ENCODE results near the gene ITFG2. TPM values are rescaled to one million over a fixed set of nuclear protein-coding genes. Genes with fewer than 3 reads are reported as not detected.

ITFG2 gene
- total RNA-seq = 10 to 100 TPM; 20.6 to 31.9 (median 25.6) TPM
- polyA plus RNA-seq = 10 to 100 TPM; 11.6 to 31.4 (median 25.2) TPM

DNA sequence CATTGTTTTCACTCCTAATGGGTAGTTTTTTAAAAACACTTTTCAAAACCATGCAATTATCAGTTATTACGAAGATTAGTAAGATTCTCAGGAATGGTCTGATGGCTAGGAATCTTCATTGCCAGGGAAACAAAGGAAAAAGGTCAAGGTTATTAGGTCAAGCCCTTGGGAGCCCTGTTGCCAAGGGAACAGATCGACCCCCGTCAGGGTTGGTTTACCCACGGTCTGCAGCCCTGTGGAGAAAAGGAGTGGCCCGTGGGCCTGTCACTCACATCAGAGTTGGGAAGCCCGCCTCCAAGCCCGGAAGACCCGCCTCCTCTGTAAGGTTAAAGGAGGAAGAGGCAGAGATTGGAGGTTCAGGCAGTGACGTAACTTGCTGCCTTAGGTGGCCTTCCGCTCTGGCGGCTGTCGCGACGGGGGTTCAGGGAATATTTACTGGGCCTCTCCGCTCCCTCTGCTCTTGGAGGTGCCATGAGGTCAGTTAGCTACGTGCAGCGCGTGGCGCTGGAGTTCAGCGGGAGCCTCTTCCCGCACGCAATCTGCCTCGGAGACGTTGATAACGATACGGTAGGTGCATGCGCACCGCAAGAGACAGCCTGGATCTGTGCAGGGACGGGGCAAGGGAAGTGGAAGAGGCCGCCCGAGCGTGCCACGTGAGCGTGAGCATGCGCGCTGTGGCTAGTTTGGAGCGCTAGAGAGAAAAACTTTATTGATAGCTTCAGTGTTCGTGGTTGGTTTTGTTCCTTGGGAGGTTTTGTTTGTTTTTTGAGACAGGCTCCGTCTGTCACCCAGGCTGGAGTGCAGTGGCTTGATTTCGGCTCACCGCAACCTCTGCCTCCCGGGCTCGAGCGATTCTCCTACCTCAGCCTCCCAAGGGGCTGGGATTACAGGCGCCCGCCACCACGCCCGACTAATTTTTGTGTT lies at the start of gene ITFG2:
TSS of gene ITFG2 (plus strand) at position 379 of the 924 bp plus-strand sequence. CDS start at position 472, 93 bp downstream.
- TF ChIP-seq EP300 (IDR thresholded peaks at IDR 0.05) = peak in 1 of 4 donors; percentile 9
- peak; percentile 86 to 95 (median 92) for TF ChIP-seq POLR2AphosphoS5 (IDR thresholded peaks at IDR 0.05)
- TF ChIP-seq, protein P1, sequence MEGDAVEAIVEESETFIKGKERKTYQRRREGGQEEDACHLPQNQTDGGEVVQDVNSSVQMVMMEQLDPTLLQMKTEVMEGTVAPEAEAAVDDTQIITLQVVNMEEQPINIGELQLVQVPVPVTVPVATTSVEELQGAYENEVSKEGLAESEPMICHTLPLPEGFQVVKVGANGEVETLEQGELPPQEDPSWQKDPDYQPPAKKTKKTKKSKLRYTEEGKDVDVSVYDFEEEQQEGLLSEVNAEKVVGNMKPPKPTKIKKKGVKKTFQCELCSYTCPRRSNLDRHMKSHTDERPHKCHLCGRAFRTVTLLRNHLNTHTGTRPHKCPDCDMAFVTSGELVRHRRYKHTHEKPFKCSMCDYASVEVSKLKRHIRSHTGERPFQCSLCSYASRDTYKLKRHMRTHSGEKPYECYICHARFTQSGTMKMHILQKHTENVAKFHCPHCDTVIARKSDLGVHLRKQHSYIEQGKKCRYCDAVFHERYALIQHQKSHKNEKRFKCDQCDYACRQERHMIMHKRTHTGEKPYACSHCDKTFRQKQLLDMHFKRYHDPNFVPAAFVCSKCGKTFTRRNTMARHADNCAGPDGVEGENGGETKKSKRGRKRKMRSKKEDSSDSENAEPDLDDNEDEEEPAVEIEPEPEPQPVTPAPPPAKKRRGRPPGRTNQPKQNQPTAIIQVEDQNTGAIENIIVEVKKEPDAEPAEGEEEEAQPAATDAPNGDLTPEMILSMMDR (IDR thresholded peaks at IDR 0.05) = no peak
- TF ChIP-seq POLR2A (IDR thresholded peaks at IDR 0.05) = peak; percentile 43 to 92
- Histone ChIP-seq H3K27ac (peak within 1 kb of the TSS; percentile 92 to 96 (median 94)), H3K36me3 (peaks cover 0 to 22% (median 7%) of the 10 kb centered on the region in 4 donors), H3K27me3 (no peaks in the 10 kb centered on the region), H3K9me3 (no peaks in the 10 kb centered on the region), H3K4me1 (peaks cover 0 to 23% (median 18%) of the 10 kb centered on the region in 4 donors), H3K4me3 (peak within 1 kb of the TSS; percentile 70 to 85 (median 75))
- DNase-seq = peak; percentile 99
- intact Hi-C loops (cut with DNase I) = loop anchor here (5.0 kb wide), 1 partner anchor 80 kb away; the partner anchor contains the start of gene TULP3
- 0 to 1% methylated on average over 48 of the region's 48 CpGs for WGBS, 2 donors

DNA sequence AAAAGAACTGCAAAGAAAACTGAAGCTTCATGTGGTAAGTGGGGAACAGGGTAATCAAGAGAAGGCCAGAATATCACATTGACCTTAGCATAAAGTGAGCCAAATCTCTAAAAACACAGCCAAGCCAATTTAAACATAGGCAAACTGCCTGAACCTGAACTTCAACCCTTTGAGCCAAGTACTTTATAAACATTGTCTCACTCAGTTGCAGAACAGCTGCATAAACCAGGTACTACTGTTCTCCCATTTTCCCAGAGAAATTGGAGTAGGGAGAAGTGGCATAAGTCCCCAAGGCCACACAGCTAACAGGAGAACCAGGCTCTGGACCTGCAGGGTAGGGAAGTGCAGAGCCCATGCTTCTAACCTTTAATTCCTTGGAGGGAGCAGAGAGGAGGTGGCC lies 48.1 kb upstream of the ITFG2 start:
- H3K4me3 ChIP-seq = no peak overlapping the region
- no peaks in the 10 kb centered on the region for H3K4me1 ChIP-seq
- no peak overlapping the region for H3K27ac ChIP-seq
- intact Hi-C loops (cut with DNase I) = no loop called here
- no peak for DNase-seq
- no peaks in the 10 kb centered on the region for H3K9me3 ChIP-seq
- no peaks in the 10 kb centered on the region for H3K27me3 ChIP-seq
- TF ChIP-seq POLR2AphosphoS5 (IDR thresholded peaks at IDR 0.05) = no peak
- TF ChIP-seq, protein P1 (IDR thresholded peaks at IDR 0.05) = no peak
- no peak for TF ChIP-seq EP300 (IDR thresholded peaks at IDR 0.05)
- TF ChIP-seq POLR2A (IDR thresholded peaks at IDR 0.05) = no peak
- H3K36me3 ChIP-seq = no peaks in the 10 kb centered on the region

DNA sequence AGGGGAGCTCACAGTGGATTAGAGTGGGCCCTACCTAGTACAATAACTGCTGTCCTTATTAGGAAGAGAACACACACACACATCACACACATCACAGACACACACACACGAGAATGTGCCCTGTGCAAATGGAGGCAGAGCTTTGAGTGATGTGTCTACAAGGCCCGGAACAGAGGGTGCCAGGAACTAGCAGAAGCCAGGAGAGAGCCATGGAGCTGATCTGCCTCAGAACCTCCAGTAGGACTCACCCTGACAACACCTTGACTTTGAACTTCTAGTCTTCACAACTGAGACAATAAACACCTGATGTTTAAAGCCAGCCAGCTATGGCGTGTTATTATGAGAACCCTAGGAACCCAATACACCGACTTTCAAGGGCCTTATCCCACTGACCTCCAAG lies 47.4 kb upstream of the ITFG2 start:
- Histone ChIP-seq H3K27me3 (no peaks in the 10 kb centered on the region), H3K4me3 (no peak overlapping the region), H3K4me1 (no peaks in the 10 kb centered on the region), H3K36me3 (no peaks in the 10 kb centered on the region), H3K9me3 (no peaks in the 10 kb centered on the region), H3K27ac (no peak overlapping the region)
- TF ChIP-seq POLR2A (IDR thresholded peaks at IDR 0.05) (no peak), POLR2AphosphoS5 (IDR thresholded peaks at IDR 0.05) (no peak), EP300 (IDR thresholded peaks at IDR 0.05) (no peak)
- TF ChIP-seq, protein P1 (IDR thresholded peaks at IDR 0.05) = no peak
- 46 to 77% methylated on average over 4 of the region's 4 CpGs for WGBS, 2 donors
- intact Hi-C loops (cut with DNase I) = no loop called here
- no peak for DNase-seq

DNA sequence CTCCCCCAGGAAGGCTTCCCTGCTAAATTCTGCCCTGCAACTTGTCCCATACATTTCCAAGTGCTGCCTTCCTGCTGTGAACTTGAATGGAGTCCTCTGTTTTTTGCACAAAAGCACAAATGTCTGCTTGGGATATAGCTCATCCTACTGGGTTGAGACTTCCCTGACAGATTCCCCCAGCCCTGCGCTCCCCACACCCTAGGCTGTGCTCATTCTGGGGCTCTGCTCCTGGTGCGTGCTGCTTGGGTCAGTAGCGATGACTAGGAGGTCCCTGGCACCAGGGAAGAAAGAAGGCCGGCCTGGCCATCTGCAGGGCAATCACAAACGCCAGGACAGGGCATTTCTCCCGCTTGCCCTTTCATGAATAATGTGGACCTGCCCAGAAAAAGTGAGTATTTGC lies 46.9 kb upstream of the ITFG2 start:
- Histone ChIP-seq H3K27ac (no peak overlapping the region), H3K27me3 (no peaks in the 10 kb centered on the region), H3K9me3 (no peaks in the 10 kb centered on the region), H3K36me3 (no peaks in the 10 kb centered on the region), H3K4me1 (no peaks in the 10 kb centered on the region), H3K4me3 (no peak overlapping the region)
- intact Hi-C loops (cut with DNase I) = no loop called here
- TF ChIP-seq POLR2A (IDR thresholded peaks at IDR 0.05) = no peak
- TF ChIP-seq EP300 (IDR thresholded peaks at IDR 0.05) = no peak
- TF ChIP-seq POLR2AphosphoS5 (IDR thresholded peaks at IDR 0.05) = no peak
- TF ChIP-seq, protein P1 (IDR thresholded peaks at IDR 0.05) = no peak
- DNase-seq = no peak
- 87 to 90% methylated on average over 6 of the region's 6 CpGs for WGBS, 2 donors
